GM03348 (cell line): ENCODE results near the gene GNPTAB.
"Not testable (repeated sequence)": the region's sequence is repeated elsewhere in the genome, so short reads cannot be mapped to it uniquely, and the experiment has no call there.

Source experiments
- DNase-seq: peaks from one replicate; pipeline ENCODE4 v3.0.0; 2012; ENCODE audit warnings: low spot score

Gene GNPTAB

GRCh38 chr12:101737476-101737875 is 93.3 kb downstream of the GNPTAB start:
- DNase-seq, result no peak

DNA sequence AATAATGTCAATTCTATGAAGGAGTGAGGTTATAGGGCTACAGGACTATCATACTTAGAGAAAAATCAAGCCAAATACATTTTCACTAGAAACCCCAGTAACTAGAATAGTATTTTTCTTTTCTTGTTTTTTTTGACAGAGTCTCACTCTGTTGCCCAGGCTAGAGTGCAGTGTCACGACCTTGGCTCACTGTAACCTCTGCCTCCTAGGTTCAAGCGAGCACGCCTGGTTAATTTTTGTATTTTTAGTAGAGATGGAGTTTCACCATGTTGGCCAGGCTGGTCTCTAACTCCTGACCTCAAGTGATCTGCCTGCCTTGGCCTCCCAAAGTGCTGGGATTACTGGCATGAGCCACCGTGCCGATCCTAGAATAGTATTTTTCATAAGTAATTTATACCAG is 96.3 kb downstream of the GNPTAB start:
- not testable (repeated sequence) for DNase-seq

DNA sequence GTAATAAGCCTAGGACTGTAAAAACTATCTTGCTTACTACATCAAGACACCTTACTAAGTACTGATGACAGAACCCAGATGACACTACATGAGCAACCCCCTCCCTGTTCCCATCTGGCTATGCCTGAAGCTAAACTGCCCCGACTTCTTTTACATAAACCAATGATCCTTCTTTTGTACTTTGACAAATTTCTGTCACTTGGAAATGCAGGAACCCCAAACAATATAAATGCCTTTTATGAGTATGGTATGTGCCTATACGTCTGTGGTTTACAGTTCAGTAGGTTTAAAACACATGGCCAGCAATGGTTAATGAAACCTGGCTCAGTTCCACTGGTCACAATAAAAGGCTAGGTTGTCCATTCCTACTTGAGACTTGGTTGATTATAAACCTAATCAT is 97.6 kb downstream of the GNPTAB start:
- no peak for DNase-seq

- DNase-seq, result no peak
Observed at GRCh38 chr12:101732318-101732717, 98.4 kb downstream of the GNPTAB start.

- DNase-seq, result no peak
Observed at GRCh38 chr12:101729842-101730241, 100.9 kb downstream of the GNPTAB start.

GRCh38 chr12:101727098-101727497 is 103.7 kb downstream of the GNPTAB start:
- no peak for DNase-seq

- DNase-seq, result no peak
Observed at GRCh38 chr12:101722392-101722791, 108.4 kb downstream of the GNPTAB start.

DNA sequence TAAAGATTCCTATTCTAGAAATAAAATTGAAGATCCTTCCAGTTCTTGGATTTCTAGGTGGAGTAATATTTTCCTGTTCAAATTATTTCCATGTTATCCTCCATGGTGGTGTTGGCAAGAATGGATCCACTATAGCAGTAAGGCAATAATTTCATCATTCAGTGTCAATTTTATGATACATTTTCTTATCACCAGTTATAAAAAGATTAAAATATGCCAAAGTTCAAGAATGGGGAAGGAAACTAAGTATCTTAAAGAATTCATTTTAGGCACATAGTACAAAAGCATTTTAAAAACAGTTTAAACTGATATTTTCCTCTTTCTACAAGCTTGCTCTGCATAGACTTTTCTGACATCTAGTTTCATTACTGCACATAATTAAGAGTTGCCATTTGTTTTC is 110.6 kb downstream of the GNPTAB start:
- no peak for DNase-seq

DNA sequence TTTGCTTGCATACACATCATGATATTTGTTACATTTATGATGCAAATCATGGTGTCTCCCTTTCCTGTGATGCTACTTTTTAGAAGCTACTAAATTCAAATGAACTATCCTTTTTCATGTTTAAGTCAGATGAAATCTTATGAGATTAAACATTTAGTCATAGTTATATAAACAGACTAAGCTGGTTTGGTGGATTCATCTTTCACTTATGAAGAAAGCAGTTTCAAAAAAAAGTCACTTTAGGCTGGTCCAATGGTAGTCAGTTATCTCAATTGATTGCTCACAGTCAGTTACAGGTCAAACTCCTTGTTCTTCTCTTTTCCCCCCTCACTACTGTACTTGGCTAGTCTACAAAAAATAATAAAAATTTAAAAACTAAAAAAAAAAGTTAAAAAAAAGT is 111.2 kb downstream of the GNPTAB start:
- no peak for DNase-seq

- DNase-seq, result no peak
Observed at GRCh38 chr12:101714877-101715444, 115.8 kb downstream of the GNPTAB start.

DNA sequence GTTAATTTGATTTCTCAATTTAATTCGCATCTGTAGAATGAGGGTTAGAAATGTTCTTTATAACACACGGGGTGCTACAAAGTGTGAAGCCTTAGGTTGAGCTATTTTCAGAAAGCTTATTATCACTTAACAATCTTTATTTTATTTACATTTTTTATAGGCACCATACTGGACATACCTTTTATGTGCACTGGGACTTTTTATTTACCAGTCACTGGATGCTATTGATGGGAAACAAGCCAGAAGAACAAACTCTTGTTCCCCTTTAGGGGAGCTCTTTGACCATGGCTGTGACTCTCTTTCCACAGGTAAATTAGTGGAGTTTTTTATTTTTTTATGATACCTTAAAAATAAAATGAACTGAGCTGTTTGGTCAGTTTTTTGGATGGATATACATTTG is 116.8 kb downstream of the GNPTAB start:
- no peak for DNase-seq

- DNase-seq, result peak; percentile 6
Observed at GRCh38 chr12:101713059-101713682, 117.6 kb downstream of the GNPTAB start.

DNA sequence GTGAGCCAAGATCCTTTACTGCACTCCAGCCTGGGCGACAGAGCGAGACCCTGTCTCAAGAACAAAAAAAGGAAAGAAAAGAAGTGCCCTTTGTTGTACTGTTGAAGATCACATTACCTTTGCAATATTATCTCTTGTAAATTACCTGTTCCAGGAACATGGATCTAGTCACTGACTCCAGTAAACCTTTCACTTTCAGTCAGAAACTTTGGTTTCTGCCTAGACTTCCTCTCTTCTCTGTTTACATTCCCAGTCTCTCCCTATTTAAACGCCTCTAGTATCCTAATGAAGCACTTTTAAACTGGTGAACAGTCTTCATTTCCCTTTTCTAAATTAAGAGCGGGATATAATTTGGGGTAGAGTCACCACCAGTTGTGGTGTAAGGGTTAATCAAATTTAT is 120.5 kb downstream of the GNPTAB start:
- no peak for DNase-seq

GRCh38 chr12:101707131-101707782 is 123.5 kb downstream of the GNPTAB start:
- DNase-seq, result no peak

DNA sequence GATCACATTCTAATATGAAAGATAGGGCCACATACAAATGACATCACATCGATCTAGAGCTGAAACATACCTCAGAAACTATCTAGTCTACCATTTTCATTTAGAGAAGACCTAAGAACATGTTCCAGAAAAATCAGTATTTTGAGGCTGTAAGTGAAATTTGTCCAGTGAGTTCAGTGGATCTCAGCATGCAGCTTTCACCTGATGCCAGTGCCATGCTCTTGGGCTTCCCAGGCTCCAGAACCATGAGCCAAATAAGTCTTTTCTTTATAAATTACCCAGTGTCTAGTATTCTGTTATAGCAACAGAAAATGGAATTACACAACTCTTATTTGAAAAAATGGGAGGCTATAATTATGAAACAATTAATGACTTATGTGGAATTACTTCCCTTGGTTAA is 124.4 kb downstream of the GNPTAB start:
- DNase-seq, result no peak

DNA sequence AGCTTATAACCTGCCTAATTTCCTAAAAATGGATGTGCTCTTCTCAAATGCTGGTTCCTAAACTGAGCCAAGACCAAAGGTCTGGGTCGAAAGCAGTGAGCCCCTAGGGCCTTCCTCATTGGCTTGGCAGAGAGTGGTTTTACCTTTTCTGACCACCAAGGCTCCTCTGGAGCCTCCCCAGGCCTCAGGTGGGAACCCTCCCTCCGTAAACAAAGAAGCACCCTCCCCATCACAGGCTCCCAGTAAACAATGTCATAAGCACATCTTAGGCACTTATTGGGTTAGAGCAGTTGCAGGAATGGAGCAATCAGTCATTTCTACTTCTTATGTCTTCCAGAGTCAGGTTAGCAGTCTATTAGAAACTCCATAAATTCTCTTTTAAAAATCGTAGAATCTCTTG is 127.3 kb downstream of the GNPTAB start:
- DNase-seq, result no peak

- DNase-seq, result no peak
Observed at GRCh38 chr12:101700299-101700820, 130.4 kb downstream of the GNPTAB start.

DNA sequence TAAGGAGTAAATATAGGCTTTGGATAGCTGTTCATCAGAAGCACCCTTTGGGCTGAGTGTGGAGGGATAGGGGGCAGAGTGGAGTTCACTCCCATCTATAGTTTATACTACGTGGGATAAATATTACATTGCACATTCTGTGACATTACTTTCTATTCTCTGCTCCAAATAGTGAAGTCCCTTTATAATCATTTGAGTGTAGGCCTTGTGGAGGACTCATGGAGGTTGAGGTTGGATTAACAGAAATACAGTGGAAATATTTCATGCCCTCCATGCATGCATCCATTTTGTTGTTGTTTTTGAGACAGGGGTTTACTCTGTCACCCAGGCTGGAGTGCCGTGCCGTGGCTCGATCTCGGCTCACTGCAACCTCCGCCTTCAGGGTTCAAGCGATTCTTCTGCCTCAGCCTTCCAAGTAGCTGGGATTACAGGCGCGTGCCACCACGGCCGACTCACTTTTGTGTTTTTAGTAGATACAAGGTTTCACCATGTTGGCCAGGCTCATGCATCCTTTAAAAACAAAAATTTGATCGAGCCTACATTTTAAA is 131.9 kb downstream of the GNPTAB start:
- peak; percentile 41 for DNase-seq

DNA sequence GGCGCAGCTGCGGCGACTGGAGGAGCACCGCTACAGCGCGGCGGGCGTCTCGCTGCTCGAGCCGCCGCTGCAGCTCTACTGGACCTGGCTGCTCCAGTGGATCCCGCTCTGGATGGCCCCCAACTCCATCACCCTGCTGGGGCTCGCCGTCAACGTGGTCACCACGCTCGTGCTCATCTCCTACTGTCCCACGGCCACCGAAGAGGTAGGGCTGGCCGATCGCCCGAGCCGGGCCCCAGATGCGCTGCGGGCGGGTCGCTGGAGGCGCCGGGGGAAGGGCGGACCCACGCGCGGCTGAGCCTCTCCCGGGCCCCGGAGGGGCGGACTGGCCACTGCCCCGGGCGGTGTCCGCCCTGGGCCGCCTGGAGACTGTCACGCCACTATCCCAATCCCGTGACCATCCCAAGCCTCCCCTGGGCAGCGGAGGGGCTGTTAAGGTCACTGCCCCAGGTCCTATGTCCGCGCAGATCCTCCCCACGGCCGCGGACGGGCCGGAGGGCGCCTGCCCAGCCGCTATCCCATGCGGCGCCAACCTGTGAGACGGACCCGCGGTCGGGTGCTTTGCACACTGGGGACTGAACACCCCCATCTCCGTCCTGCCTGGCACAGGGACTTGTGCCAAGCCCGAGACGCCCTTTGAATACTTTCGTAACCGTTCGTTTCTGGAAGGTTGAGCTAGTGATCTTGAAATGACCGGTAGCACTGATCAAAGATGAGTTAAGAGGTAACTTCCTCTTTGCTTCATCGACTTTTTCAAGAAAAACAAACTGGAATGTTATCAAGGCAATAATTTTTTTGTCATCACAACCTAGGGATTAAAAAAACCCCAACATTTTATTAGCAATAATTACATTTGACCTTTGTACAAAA is 132.6 kb downstream of the GNPTAB start:
- DNase-seq, result peak; percentile 79

- DNase-seq, result peak; percentile 86
Observed at GRCh38 chr12:101697197-101697929, 133.4 kb downstream of the GNPTAB start, which contains the start of gene CHPT1. Gene CHPT1 (plus strand): TSS chr12:101697640. CDS start chr12:101697862, 222 bp downstream.
